OCI-M1 (cell line): ENCODE data around the gene SNRNP48.

Experiments
- DNase-seq: peaks from one replicate; lab custom pipeline; 2025; lab: John Stamatoyannopoulos, UW

Gene SNRNP48

DNA sequence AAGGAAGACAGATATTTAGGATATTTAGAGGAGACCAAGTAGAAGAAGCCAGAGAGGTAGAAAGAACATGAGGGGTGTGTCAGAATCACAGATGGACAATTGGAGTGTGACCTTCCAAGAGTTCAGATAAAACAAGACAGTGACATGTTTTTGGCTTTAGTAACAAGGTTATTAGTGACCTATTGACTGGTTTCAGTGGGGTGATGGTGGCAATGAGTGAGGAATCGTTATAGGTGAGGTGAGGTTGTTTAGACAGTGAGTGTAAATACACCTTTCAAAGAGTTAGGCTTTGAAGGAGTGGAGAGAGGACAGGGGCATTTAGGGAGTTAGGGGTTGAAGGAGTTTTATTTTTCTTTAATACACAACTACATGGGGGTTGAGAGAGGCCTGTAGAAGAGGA is 3.2 kb downstream of the SNRNP48 start:
- DNase-seq, result no peak

DNA sequence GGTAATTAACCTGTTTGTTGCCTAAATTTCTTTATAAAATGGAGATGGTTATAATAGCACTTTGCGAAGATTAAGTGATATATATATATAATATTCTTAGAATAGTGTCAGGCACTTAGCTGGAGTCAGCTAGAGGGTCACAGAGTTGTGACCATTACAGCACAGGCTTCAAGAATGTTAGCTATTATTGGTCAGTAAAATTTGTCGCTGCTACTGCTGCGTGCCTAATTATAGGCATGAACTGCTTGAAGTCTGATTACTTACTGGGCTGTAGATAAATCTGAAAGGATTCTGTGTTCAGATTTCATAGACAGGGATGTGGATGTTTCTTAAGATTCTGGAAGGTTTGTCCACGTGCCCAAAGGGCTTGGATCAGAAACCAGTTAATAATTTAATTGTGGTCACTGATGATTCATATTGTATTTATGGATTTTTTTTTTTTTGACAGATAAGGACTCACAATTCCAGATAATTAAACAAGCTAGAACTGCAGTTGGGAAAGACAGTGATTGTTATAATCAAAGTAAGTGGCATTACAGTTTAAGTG is 4.7 kb downstream of the SNRNP48 start:
- no peak for DNase-seq

DNA sequence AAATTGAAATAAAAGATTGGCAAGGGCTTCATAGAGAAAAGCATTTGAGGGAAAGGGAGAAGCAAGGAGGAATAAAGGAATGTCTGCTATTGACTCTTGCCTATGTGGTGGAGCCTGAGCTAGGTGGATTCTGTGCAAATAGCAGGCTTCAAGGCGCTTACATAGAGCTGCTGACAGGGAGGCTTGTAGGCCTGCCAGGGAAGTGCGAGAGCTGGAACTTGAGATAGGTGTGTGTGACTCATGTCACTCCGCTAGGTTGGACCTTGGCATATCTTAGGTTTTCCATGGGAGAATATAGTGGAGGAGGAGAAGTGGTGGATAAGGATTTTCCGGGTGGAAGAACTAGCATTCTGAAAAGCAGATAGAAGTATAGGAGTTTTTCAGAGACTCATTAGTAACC is 14.0 kb downstream of the SNRNP48 start:
- DNase-seq, result no peak

DNA sequence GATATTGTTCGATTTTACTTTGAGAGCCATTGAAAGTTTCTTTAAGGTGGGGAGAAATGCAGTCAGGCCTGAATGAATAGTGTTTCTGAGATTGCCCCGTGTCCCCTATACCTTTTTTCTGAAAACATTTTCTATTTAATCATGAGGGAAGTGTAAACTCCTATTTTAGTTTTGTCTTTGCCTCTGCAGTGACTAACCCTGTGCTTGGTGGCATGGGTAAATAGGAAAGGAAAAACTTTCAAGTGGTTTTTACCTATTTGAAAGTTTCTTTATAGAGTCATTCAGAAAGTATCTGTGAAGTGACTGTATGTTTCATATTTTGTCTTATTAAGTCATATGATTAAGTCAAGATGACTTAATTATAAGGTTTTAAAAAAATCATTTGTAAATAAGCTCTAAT is 14.5 kb downstream of the SNRNP48 start:
- no peak for DNase-seq

DNA sequence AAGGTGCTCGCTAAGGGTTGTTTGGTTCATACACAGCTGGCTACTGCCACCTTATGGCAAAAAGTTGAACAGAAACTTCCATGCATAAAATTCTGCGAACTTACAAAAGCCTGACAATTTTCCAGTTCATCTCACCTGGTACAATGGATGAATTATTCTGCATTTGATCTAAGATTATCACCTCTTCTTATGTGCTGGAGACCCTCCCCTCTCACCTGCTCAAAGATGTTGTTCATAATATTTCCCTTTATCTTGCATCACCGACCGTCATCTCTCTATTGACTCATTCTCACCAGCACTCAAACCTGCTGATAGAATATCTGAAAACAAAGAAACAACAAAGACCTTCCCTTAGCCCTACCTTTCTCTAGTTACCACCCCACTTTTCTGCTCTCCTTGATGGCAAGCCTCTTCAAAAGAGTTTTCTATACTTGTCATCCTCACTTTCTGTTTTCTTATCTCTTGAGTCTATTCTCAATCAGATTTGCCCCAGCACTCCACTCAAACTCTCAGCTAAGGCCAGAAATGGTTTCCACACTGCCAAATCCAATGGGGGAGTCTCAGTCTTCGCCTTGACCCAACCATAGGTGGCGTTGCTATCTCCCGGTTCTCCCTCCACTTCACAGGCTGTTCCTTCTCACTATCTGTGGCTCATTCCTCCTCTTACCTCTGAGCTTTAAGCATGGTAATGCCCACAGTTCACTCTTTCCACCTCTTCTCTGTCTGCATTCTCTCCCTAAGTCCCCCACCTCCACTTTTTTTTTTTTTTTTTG is 25.8 kb downstream of the SNRNP48 start:
- DNase-seq, result peak; percentile 88

DNA sequence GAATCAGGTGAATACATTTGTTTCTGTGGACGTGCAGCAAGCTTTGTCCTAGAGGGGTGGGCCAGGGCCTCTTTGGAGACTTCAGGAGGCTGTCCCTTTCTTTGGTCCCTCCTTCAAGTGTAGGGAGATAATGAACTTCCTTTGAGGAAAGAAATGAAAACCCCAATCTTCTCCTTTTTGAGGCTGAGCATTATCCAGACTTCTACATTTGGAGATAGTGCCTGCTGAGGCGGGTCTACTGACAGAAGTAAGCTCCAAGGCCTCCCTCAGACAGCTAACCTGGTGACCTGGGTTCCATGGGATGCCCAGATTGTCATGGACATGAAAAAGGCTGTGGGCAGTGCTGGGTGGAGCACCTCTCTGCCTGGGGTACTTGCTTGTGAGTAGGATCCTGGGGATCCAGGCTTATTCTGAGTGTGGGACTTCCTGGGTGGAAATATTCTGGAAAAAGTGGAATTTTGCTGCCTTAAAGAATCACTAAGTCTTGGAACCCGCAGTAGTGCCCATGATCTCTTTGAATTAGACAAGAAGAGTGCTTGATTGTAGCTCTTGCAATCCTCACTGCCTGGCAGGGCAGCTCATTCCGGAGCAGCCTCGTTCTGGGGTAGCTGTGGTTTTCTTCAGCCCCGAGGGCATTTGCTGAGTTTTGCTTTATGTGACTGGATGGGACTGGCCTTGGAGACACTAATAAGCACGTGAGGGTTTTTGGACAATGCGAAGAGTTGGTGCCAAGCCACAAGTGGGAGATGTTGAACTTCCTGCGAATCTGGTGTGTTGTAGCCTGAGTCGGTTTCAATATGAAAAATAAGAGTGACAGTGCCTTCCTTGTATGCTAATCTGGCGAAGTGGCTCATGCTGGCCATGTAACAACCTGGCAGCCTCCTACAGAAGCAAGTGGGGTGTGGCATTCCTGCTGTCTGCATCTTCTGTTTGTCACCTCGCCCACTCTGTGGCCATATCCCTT is 28.1 kb downstream of the SNRNP48 start:
- DNase-seq, result peak; percentile 93

DNA sequence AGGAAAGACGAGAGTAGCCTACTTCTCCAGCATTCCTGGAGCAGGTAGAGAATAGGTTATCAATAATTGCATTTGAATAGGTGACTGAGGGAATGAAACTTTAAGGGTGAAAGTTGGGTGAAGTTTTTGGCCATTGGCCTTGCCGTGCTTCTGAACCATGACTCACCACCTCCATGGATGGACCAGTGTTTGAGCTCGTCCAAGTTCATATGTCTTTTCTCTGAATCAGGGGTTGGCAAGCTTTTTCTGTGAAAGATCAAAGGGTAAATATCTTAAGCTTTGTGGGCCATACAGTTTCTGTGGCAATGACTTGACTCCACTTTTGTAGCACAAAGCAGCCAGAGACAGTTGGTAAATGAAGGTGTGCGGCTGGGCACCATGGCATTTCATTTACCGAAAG is 31.8 kb downstream of the SNRNP48 start:
- DNase-seq, result no peak

DNA sequence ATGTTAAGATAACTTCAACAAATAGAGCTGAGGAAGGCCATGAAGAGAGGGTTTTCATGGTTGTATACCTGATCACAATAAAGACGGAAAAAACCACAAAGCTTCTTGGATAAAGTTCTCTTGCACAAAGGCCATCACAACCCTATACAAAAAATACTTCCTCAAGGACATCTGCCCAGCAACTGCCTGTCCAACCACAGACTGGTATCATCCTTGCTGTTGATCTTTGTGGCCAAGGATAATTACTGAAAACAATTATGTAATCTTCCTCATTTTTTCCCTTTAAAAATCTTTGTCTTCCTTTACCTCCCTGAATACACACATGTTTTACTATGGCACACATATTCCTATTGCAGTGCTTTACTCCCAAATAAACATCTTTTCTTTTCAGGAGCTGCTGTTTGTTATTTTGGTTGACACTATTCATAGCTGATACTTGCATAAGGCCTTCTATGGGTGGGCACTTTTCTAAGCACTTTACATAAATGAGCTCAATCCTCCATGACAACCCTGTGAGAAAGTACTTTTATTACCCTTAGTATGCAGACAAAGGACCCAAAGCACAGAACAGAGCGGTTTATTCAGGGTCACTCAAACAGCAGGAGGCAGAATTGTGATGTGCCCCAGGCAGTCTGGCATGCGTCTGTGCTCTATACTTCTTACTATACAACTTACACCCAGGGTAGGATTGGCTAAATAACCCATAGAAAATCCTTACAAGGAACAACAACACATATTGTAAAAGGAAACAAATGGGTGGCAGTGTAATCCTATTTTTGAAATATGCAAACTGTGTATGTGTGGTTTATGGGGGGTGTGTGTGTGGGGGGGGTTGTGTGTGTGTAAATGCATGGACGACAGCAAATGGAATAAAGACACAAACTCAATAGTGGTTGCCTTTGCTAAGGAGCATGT is 35.1 kb downstream of the SNRNP48 start:
- peak; percentile 80 for DNase-seq

DNA sequence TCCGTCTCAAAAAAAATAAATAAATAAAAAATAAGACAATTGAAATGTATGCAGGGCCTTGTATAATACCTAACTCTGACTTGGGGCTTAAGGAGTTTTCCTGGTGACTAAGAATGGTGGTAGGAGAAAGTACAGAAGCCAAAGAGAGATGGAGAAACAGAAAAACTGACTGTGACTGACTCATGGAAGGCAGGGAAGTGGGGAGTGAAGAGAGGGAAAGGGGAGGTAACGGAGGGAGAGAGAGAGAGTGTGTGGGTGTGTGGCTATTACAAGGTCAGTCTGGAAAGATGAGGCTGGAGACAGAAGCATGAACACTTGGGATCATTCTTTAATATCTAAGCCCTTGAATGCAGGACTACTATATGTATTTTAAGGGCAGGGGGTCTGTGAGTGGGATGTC is 38.5 kb downstream of the SNRNP48 start:
- DNase-seq, result no peak

DNA sequence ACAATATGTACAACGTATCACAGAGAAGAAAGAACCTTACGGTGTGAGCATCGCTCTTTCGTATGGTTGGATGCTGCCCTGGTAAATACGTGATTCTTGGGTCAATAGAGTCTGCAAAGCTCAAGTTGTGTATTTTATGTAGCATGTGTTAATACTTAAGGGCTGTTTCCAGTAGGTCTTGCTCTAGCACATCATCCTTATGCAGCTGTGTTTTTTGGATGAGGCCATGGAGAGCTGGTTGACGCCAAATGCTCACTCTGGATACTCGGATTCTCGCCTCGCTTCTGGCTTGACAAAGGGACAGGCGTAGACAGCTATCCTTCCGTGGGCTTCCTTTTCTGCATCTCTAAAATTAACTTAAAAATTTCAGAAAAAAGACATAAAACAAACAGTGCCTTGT is 38.9 kb downstream of the SNRNP48 start:
- no peak for DNase-seq

DNA sequence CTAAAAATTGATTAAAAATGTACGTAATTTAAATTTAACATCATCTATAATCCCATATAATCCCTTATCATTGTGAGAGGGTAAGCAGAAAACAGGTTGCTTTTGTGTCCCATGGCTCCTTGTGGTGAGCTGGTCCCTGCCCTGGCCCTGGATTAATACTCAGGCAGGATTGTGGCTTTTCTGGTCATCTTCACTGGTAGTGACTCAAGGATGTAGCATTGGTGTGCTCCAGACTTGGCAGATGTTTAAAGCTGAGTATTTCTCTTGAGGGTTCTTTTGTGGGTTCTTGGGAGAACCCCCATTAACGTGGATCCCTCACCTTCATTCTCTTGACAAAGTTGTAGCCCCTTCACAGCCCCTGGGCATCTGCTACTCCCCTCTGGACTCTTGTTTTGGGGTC is 39.3 kb downstream of the SNRNP48 start:
- no peak for DNase-seq

DNA sequence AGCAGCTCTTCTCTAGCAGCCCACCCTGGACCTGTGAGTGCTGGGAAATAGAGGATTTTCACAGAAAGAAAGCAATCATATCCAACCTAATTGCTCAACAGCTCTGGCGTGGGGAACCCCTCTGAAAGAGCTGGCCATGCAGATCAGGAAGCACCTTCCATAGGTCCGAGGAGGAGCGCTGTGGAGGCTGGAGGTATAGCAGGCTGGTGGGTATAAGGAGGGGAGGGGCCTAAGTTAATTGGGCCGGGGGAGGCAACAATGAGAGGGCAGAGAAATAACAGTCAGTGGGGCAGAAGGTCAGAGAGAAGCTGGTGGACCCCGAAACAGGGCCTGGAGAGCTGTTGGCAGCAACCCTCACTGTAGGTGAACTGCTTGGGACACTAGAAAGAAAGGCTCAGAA is 40.8 kb downstream of the SNRNP48 start:
- DNase-seq, result no peak

DNA sequence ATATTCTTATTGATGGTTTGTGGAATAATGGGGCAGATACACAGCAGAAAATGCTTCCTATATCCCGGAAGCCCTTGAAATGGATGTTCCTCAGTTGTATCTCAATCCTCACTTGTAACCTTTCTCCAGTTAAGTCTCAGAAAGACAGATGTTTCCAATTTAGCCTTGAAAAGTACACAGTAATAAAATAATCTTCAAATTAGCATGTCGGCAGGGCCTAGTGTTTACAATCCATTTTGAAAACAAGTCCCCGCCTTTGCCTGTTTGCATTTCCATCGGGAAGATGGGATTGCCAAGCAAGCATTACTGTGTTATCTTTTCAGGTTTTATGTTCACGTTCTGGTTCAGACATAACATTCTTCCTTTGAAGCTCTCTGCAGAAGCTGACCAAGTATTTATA is 41.5 kb downstream of the SNRNP48 start:
- no peak for DNase-seq

DNA sequence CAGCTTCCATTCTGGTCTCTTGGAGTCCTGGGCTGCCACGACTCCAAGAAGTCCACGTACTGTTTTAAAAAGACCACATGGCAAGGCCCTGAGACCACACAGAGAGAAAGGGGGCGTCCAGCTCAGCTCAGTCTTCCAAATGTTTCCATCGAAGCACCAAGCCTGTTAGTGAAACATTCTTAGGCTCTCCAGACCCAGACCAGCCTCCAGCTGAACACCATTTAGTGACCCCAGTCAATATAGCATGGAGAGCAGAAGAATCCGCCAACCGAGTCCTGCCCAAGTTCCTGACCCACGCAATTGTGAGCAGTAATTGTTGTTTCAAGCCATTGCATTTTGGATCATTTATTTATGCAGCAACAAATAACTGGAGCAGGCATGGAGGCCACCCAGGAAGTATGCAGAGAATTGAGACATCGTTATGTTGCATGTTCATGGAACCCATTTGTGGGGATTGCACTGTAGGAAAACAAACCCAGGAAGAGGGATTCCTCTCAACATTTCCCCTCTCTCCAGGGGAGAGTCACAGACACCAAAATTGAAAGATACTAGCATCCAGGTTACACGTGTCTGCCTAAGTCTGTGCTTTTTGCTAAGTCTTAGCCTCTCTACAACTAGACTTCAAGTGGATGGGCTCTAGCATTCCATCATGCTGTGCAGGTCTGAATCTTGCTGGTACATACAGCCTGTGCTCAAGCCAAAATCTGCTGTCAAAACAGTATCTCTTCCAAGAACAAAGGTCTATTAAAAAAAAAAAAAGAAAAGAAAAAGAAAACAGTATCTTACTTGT is 42.7 kb downstream of the SNRNP48 start:
- DNase-seq, result no peak

DNA sequence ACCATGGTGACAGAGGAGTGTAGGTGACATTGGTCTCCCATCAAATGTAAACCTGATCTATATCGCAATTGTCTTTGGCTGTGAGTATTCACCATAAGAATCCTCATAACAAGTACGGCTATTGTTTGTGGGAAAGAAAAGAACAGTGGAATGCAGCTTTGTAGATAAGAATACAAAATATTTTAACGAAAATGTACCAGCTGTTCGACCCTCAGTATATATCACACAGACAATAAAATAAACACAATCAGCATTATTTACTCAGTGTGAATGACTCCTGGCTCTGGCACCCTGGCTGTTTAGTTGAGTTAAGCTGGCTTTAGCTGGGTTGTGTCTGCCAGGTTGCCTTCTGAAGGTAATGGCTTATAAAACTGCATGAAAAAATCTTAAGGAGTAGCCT is 43.4 kb downstream of the SNRNP48 start:
- DNase-seq, result no peak

DNA sequence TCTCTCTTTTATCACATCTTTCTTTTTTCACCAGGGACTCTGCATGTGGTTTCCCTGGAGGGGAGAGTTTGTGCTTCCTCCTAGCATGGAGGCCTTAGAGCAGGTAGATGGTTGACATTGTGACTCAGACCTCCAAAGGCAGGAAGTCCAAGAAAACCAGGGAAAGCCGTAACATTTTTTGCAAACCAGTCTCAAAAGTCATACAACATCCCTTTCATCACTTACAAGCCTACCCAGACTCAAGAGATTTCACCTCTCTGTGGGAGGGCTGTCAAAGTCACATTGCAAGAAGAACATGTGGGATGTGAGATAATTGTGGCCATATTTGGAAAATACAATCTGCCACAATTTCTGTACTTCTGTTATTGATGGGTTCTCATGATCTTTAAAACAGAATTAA is 46.2 kb downstream of the SNRNP48 start:
- DNase-seq, result no peak

DNA sequence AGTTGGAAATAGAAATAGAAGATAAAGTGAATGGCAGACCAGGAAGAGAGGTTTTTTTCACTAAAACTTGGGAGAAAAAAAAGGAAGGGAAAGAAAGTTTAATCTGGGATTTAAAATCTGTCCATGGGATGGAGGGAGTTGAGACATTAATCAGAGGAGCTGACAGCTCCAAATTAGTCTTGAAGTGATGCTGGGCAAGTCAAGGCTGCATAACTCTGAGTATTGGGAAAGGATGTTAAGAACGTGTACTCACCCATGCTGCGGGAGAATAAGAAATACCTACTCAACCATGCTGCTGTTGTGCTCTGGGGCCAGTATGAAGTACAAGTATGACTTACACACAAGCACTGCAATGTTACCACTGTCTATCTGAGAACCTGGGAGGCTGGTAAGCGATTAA is 47.5 kb downstream of the SNRNP48 start:
- no peak for DNase-seq

DNA sequence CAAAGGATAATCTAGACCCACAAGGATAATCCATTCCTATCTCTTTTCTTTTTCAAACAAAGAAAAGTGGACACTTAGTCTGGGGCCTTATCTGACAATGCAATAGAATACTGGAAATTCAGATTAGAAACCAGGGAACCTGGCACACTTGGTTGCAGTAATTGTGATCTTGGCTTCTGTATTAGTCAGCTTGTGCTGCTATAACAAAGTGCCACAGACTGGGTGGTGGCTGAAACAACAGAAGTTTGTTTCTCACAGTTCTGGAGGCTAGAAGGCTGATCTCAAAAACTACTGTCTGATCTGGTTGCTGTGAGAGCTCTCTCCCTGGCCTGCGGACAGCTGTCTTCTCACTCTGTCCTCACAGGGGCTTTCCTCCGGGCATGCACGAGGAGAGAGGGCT is 49.4 kb downstream of the SNRNP48 start:
- DNase-seq, result peak; percentile 20

DNA sequence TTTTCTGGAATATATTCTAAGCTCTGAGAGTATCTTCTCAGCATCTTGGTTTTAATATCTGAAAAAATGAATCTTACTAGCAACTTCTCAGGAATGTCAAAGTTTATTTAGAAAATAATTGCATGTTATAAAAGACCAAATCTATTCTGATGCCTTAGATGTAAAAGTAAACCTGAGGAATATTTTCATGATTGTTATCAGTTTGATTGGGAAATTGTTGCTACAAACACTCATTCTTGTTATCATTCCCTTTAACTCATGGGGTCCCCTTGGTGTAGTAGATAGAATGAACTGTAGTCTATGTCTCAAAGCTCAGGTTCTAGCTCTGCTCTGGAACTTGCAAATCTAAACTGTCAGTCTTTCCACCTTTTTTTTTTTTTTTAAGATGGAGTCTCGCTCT is 50.0 kb downstream of the SNRNP48 start:
- DNase-seq, result no peak

DNA sequence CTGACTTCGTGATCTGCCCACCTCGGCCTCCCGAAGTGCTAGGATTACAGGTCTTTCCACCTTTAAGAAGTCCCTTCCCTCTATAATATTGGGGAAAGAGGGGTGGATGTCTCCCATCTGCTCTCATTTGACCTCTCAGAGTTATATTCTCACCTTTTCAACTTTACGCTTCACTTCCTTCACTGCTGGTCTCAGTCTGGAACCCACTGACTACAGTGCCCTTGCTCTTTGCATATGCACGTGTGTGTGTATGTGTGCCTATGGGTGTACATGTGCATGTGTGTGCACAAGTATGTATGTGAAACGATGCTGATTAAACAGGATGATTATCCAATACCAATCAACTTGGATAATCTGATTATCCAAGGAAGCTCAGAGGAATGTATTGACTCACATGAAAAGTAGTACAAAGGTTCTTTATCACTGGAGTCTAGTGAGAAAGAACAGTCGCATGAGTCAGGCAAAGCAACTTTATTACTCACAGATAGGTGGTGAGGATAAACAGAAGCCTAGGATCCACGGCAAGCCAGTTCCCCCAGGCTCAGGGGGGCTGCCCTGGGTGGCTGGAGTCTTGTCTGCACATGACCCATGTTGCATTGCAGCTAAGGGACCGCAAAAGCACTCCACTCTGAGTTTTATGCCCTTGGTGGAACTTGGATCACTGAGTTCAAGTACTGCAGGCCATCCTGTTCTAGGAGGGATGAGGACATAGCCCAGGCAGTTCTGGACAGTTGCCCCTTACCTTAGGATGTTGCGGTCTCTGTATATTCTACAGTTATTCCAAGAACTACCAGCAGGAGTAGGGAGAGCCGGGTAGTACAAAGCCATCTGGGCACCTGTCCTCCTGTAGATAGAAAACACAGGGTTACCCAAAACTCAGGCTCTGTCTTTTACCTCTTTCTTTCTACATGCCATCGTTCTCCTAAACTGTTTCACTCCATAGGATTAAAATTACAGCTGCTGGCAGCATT is 50.9 kb downstream of the SNRNP48 start:
- DNase-seq, result no peak
